ENCODE data around the gene CRYGS. TPM values are rescaled to one million over a fixed set of nuclear protein-coding genes. Genes with fewer than 3 reads are reported as not detected.

The CRYGS gene
- total RNA-seq: 1 to 10 TPM in 2 of 4 donors, under 1 TPM in 1, not detected in 1; 0.77 to 6.2 (median 2.4) TPM

GRCh38 chr3:186544281-186544680, at the start of gene CRYGS:
TSS of gene CRYGS (minus strand) at chr3:186544380. CDS start at chr3:186544326, 54 bp downstream.
- intact Hi-C loops (cut with DNase I; ENCODE audit: low total_unique reads): loop anchor here (5.0 to 10.0 kb wide), 2 partner anchors 289 to 562 kb away; no protein-coding TSS in a partner anchor
- H3K36me3 ChIP-seq: no peaks in the 10 kb centered on the region
- no peak for TF ChIP-seq POLR2A (IDR thresholded peaks at IDR 0.05)
- TF ChIP-seq, protein P1, sequence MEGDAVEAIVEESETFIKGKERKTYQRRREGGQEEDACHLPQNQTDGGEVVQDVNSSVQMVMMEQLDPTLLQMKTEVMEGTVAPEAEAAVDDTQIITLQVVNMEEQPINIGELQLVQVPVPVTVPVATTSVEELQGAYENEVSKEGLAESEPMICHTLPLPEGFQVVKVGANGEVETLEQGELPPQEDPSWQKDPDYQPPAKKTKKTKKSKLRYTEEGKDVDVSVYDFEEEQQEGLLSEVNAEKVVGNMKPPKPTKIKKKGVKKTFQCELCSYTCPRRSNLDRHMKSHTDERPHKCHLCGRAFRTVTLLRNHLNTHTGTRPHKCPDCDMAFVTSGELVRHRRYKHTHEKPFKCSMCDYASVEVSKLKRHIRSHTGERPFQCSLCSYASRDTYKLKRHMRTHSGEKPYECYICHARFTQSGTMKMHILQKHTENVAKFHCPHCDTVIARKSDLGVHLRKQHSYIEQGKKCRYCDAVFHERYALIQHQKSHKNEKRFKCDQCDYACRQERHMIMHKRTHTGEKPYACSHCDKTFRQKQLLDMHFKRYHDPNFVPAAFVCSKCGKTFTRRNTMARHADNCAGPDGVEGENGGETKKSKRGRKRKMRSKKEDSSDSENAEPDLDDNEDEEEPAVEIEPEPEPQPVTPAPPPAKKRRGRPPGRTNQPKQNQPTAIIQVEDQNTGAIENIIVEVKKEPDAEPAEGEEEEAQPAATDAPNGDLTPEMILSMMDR (IDR thresholded peaks at IDR 0.05): no peak
- DNase-seq: no peak
- H3K4me1 ChIP-seq: no peaks in the 10 kb centered on the region
- no peaks in the 10 kb centered on the region for H3K9me3 ChIP-seq
- no peak within 1 kb of the TSS for H3K27ac ChIP-seq
- no peak within 1 kb of the TSS for H3K4me3 ChIP-seq
- no peaks in the 10 kb centered on the region for H3K27me3 ChIP-seq

DNA sequence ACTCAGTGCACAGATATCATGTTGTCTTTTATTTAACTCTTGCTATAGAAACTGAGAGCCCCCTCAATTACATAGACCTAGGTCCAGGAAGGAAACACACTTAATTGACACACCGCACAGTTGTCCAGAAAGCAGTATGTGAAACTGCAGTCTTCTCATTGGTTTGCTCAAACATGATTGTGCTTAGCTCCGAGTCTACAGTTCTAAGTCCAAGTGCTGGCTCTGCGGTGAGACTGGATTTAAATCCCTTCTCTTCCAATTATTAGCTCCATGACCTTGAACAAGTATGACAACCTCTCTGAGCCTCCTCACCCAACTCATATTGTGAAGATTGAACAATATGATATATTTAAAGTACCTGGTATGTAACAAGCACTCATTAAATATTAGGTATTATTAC, 49.7 kb upstream of the CRYGS start:
- no peak for DNase-seq
- TF ChIP-seq, protein P1 (IDR thresholded peaks at IDR 0.05): no peak
- no peak for TF ChIP-seq POLR2A (IDR thresholded peaks at IDR 0.05)
- intact Hi-C loops (cut with DNase I; ENCODE audit: low total_unique reads): no loop called here

GRCh38 chr3:186592682-186593081, 48.5 kb upstream of the CRYGS start:
- H3K27me3 ChIP-seq: no peaks in the 10 kb centered on the region
- no peaks in the 10 kb centered on the region for H3K36me3 ChIP-seq
- TF ChIP-seq, protein P1 (IDR thresholded peaks at IDR 0.05): no peak
- TF ChIP-seq POLR2A (IDR thresholded peaks at IDR 0.05): no peak

More for the DNA sequence above, 49.7 kb upstream of the CRYGS start:
- Histone ChIP-seq H3K36me3 (no peaks in the 10 kb centered on the region), H3K4me1 (no peaks in the 10 kb centered on the region), H3K9me3 (no peaks in the 10 kb centered on the region), H3K27ac (no peak overlapping the region), H3K27me3 (no peaks in the 10 kb centered on the region), H3K4me3 (no peak overlapping the region)

GRCh38 chr3:186590580-186591295, 46.6 kb upstream of the CRYGS start:
- H3K27ac ChIP-seq: no peak overlapping the region
- H3K4me1 ChIP-seq: no peaks in the 10 kb centered on the region
- no peaks in the 10 kb centered on the region for H3K9me3 ChIP-seq
- no peaks in the 10 kb centered on the region for H3K27me3 ChIP-seq
- no peak for TF ChIP-seq POLR2A (IDR thresholded peaks at IDR 0.05)
- TF ChIP-seq, protein P1 (IDR thresholded peaks at IDR 0.05): no peak
- H3K36me3 ChIP-seq: no peaks in the 10 kb centered on the region
- DNase-seq: no peak
- no peak overlapping the region for H3K4me3 ChIP-seq
- intact Hi-C loops (cut with DNase I; ENCODE audit: low total_unique reads): no loop called here

More at GRCh38 chr3:186592682-186593081, 48.5 kb upstream of the CRYGS start:
- H3K9me3 ChIP-seq: no peaks in the 10 kb centered on the region
- intact Hi-C loops (cut with DNase I; ENCODE audit: low total_unique reads): no loop called here
- no peak overlapping the region for H3K4me3 ChIP-seq
- no peak for DNase-seq
- no peak overlapping the region for H3K27ac ChIP-seq
- H3K4me1 ChIP-seq: no peaks in the 10 kb centered on the region

DNA sequence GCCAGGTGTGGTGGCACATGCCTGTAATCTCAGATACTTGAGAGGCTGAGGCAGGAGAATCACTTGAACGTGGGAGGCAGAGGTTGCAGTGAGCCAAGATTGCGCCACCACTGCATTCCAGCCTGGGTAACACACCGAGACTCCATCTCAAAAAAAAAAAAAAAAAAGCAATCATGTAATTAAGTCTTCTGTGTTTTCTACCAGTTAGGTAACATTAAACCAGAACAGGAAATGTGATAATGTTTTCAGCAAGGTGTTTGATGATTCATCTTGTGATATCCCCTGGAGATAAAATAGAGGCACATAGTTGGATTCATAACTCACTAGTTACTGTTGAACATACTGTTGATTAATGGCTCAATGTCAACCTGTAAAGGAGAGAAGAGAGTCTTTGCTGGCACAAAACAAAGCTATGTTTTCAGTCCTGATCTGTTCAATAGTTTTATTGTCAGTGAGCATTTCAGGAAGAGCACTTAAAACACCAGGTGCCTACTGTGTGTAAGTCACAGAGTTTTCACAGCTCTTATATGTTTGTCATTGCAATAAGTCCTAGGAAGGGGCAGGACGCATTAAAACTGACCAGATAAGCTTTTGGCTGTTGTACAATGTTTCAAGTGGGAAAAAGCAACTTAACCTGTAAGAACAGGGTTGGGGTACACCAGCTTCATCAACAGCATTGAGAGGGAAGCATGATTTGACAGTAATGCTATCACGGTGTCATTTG, 45.8 kb upstream of the CRYGS start:
- TF ChIP-seq, protein P1 (IDR thresholded peaks at IDR 0.05): no peak
- no peak for TF ChIP-seq POLR2A (IDR thresholded peaks at IDR 0.05)
- H3K36me3 ChIP-seq: no peaks in the 10 kb centered on the region
- no peak for DNase-seq
- no peaks in the 10 kb centered on the region for H3K27me3 ChIP-seq
- intact Hi-C loops (cut with DNase I; ENCODE audit: low total_unique reads): no loop called here
- no peak overlapping the region for H3K4me3 ChIP-seq
- no peaks in the 10 kb centered on the region for H3K4me1 ChIP-seq
- H3K9me3 ChIP-seq: no peaks in the 10 kb centered on the region
- H3K27ac ChIP-seq: no peak overlapping the region

Data from uterus (tissue), 4 donors.